Peyer's patch (tissue), 4 donors: ENCODE measurements around the gene GNG2. TPM values are rescaled to one million over a fixed set of nuclear protein-coding genes. Genes with fewer than 3 reads are reported as not detected.
"Not testable (repeated sequence)": the region's sequence is repeated elsewhere in the genome, so short reads cannot be mapped to it uniquely, and the experiment has no call there.

ENCODE experiments used
- DNase-seq, 3 donors: peaks; one replicate each; pipeline ENCODE4 v3.0.0-alpha.2; 2017 to 2019
- H3K27ac ChIP-seq, 4 donors: fragments of 200-600 bp; sonication (generic); one replicate each; pipeline ENCODE4 v1.5.1; 2016 to 2019
- H3K27me3 ChIP-seq, 2 donors: fragments of 200-600 bp; sonication (generic); one replicate each; pipeline ENCODE4 v1.5.1; 2019
- H3K36me3 ChIP-seq, 3 donors: fragments of 200-600 bp; sonication (generic); one replicate each; pipeline ENCODE4 v1.5.1; 2016 to 2019
- H3K4me1 ChIP-seq, 4 donors: fragments of 200-600 bp; sonication (generic); one replicate each; pipeline ENCODE4 v1.5.1; 2016 to 2019
- H3K4me3 ChIP-seq, 4 donors: fragments of 200-600 bp; sonication (generic); 1 replicate in 3 of 4; 2 replicates in 1 of 4; pipeline ENCODE4 v1.5.1; 2016 to 2019; ENCODE audit warnings: mild to moderate bottlenecking in 1 of 4
- H3K9me3 ChIP-seq, 4 donors: fragments of 200-600 bp; sonication (generic); one replicate each; pipeline ENCODE4 v1.5.1; 2016 to 2019; ENCODE audit warnings: mild to moderate bottlenecking in 1 of 4
- POLR2A ChIP-seq, 2 donors: fragments of 450-650 bp; IDR thresholded peaks; one replicate each; pipeline ENCODE4 v1.5.1; 2017; ENCODE audit warnings: antibody characterized with exemption in 2 of 2, mild to moderate bottlenecking in 2 of 2, moderate library complexity in 2 of 2
- total RNA-seq, 4 donors: library from RNA; depleted of rRNA; stranded (reverse); fragments of >200 nt; gene quantifications; one replicate each; pipeline ENCODE4 v1.1.0, GENCODE V29; 2016
- TF ChIP-seq, protein P1 (sequence below), 6 experiments: fragments of 450-650 bp in 4 of 6; fragments of 200-600 bp in 2 of 6; sonication (generic) in 1 of 6; IDR thresholded peaks; one replicate each; pipeline ENCODE4 v1.5.1; 2017 to 2019; ENCODE audit warnings: antibody characterized with exemption in 6 of 6, mild to moderate bottlenecking in 3 of 6, moderate library complexity in 1 of 6

Gene GNG2
- total RNA-seq, 4 donors from 2014 or later, result 6.0 to 44.6 (median 9.7) TPM

DNA sequence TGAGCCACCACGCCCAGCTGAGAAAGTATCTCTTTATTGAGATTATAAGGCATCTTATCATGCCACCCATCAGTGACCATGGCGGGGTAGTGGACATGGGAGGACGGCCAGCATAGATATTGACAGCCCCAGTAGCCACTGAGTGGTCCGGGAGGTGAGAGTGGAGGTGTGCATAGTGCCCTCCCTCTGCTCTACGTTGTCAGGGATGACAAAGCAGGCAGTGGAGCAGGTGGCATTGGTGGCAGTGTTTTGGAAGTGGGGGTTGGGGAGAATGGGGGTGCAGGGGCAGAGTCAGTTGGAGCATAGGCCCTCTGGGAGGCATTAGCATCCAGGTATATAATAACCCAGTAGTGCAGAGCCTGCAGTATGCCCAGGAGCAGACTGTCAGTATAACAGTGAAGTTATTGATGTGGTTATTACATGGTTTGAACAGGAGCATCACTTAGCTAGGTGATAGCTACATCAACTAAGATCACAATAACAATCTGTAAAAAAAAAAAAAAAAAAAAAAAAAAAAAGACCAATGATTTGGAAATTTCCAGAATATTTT is 41.1 kb downstream of the GNG2 start:
- H3K27ac ChIP-seq, result no peak overlapping the region
- no peaks in the 10 kb centered on the region for H3K27me3 ChIP-seq
- no peak for TF ChIP-seq POLR2A (IDR thresholded peaks at IDR 0.05)
- H3K36me3 ChIP-seq, result no peaks in the 10 kb centered on the region
- peaks cover 0 to 8% (median 0%) of the 10 kb centered on the region in 4 donors for H3K4me1 ChIP-seq
- DNase-seq, result no peak
- H3K4me3 ChIP-seq, result no peak overlapping the region
- no peaks in the 10 kb centered on the region for H3K9me3 ChIP-seq

DNA sequence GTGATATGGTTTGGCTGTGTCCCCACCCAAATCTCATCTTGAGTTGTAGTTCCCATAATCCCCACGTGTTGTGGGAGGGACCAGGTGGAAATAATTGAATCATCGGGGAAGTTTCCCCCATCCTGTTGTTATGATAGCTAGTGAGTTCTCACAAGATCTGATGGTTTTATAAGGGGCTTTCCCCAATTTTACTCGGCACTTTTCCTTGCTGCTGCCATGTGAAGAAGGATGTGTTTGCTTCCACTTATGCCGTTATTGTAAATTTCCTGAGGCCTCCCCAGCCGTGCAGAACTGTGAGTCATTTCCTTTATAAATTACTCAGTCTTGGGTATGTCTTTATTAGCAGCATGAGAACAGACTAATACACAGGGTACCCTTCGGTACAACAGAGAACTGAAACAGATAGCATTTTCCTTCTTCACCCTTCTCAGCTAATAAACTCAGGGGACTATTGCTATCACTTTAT is 45.3 kb downstream of the GNG2 start:
- H3K4me3 ChIP-seq, result not testable (repeated sequence)

DNA sequence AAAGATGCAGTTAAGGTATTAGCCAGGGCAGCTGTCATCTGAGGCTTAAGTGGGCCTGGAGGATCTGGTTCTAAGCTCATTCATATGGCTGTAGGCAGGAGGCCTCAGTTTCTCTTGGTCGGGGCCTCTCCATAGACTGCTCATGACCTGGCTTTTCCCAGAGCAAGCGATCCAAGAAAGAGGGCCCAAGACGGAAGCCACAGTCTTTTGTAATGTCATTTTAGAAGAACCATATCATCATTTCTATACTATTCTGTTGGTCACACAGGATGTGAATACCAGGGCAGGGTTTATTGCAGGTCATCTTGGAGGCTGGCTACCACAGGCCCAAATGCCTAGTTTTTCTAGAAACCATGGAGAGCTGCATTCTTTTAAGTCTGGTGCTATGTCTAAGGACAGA is 47.7 kb downstream of the GNG2 start:
- no peak for DNase-seq
- Histone ChIP-seq H3K27me3 (no peaks in the 10 kb centered on the region), H3K4me3 (no peak overlapping the region), H3K36me3 (no peaks in the 10 kb centered on the region), H3K9me3 (no peaks in the 10 kb centered on the region), H3K27ac (no peak overlapping the region), H3K4me1 (peaks cover 0 to 8% (median 0%) of the 10 kb centered on the region in 4 donors)
- TF ChIP-seq POLR2A (IDR thresholded peaks at IDR 0.05), result no peak
- TF ChIP-seq, protein P1, sequence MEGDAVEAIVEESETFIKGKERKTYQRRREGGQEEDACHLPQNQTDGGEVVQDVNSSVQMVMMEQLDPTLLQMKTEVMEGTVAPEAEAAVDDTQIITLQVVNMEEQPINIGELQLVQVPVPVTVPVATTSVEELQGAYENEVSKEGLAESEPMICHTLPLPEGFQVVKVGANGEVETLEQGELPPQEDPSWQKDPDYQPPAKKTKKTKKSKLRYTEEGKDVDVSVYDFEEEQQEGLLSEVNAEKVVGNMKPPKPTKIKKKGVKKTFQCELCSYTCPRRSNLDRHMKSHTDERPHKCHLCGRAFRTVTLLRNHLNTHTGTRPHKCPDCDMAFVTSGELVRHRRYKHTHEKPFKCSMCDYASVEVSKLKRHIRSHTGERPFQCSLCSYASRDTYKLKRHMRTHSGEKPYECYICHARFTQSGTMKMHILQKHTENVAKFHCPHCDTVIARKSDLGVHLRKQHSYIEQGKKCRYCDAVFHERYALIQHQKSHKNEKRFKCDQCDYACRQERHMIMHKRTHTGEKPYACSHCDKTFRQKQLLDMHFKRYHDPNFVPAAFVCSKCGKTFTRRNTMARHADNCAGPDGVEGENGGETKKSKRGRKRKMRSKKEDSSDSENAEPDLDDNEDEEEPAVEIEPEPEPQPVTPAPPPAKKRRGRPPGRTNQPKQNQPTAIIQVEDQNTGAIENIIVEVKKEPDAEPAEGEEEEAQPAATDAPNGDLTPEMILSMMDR (IDR thresholded peaks at IDR 0.05), result no peak

More for the DNA sequence above, 45.3 kb downstream of the GNG2 start:
- not testable (repeated sequence) for H3K9me3 ChIP-seq, H3K4me1 ChIP-seq, H3K27me3 ChIP-seq, H3K36me3 ChIP-seq
- peak in 1 of 3 donors; percentile 27 for DNase-seq
- peak overlapping the region in 3 of 4 donors; percentile 1 to 58 (median 51) for H3K27ac ChIP-seq

DNA sequence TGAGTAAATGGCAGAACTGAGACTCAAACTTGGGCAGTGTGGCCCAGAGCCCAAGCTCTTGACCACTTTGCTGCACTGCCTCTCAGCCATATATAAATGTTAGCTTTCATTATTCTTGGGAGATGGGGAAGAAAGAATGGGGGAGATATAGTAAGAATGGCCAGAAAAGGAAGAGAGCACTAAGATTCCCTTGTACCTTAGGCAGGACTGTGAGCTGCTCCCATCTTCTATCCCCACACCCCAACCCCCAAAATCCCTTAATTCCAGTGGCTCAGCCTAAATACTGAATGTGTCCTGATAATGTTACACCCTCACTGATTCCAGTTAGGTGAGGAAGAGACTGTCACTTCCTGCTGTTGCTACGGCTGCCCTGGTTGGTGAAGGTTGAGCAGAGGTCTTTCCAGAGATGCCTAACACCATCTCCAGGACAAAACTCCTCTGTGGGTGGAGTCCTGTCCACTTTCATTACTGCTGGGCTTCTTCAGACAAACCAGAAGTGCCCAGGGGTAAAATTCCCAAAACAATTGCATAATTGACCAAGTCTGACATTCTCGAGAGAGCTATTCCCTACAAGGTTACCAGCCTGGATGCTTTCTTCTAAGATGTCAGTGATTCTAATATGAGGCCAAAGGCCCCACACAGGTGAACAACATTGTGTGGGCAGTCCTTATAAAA is 51.8 kb downstream of the GNG2 start:
- Histone ChIP-seq H3K27ac (no peak overlapping the region), H3K9me3 (no peaks in the 10 kb centered on the region), H3K4me1 (no peaks in the 10 kb centered on the region), H3K27me3 (no peaks in the 10 kb centered on the region), H3K36me3 (no peaks in the 10 kb centered on the region), H3K4me3 (no peak overlapping the region)
- no peak for DNase-seq
- TF ChIP-seq, protein P1 (IDR thresholded peaks at IDR 0.05), result no peak
- no peak for TF ChIP-seq POLR2A (IDR thresholded peaks at IDR 0.05)

DNA sequence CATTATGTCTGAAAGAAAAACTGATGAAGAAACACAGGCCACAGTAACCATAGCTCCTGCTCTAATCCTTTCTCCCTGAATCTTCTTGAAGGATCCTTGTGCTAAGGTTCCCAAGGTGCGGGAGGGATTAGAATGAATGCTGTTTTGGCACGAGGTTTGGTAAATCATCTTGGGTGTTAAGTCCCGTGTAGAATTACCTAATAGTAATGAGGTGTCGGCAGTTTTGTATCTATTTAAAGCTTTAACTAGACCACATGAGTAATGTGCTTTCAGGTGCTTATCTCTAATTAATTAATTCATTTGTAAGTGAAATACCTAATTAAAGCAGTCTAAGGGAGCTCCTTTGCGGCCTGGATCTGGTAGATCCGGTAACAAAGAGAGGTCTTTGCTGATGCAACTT is 53.9 kb downstream of the GNG2 start:
- Histone ChIP-seq H3K4me3 (no peak overlapping the region), H3K36me3 (no peaks in the 10 kb centered on the region), H3K4me1 (no peaks in the 10 kb centered on the region), H3K9me3 (no peaks in the 10 kb centered on the region), H3K27me3 (no peaks in the 10 kb centered on the region), H3K27ac (no peak overlapping the region)
- DNase-seq, result no peak
- TF ChIP-seq, protein P1 (IDR thresholded peaks at IDR 0.05), result no peak
- no peak for TF ChIP-seq POLR2A (IDR thresholded peaks at IDR 0.05)

DNA sequence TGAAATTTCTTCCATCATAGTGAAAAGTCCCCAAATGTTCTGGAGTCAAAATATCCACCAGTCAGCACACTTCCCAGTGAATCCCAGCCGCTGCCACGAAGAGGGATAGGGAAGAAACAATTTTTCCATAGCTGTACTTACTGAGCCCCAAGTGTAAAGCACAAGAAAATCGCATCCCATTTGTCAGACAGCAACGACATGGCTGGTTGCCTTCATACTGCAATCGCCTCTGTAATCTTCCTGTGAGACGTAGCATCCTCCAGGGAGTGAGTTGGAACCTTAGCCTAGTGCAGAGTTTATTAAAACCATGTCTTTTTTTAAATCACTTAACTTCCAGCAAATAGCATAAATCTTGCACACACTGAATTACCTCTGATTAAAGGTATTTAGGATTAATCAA is 56.8 kb downstream of the GNG2 start:
- H3K36me3 ChIP-seq, result no peaks in the 10 kb centered on the region
- no peak for DNase-seq
- H3K27ac ChIP-seq, result no peak overlapping the region
- H3K4me3 ChIP-seq, result no peak overlapping the region
- H3K9me3 ChIP-seq, result no peaks in the 10 kb centered on the region
- H3K27me3 ChIP-seq, result no peaks in the 10 kb centered on the region
- no peaks in the 10 kb centered on the region for H3K4me1 ChIP-seq
- no peak for TF ChIP-seq POLR2A (IDR thresholded peaks at IDR 0.05)
- TF ChIP-seq, protein P1 (IDR thresholded peaks at IDR 0.05), result no peak
